Skeletal muscle tissue (tissue), 4 donors: ENCODE data around the gene KLHL29. TPM values are rescaled to one million over a fixed set of nuclear protein-coding genes. Genes with fewer than 3 reads are reported as not detected.
A peak's percentile ranks its signal among the peaks of the same experiment; 100 is the strongest.

Experiments
- H3K27ac ChIP-seq: one replicate; pipeline ENCODE4 v1.7.0; 2013; ENCODE audit warnings: mild to moderate bottlenecking, low read depth, low read length, inconsistent platforms
- H3K27me3 ChIP-seq, 3 donors: one replicate each; pipeline ENCODE4 v1.7.0; 2013; ENCODE audit warnings: low read length in 3 of 3; ENCODE audit not compliant: control insufficient read depth in 3 of 3, insufficient read depth in 3 of 3
- H3K36me3 ChIP-seq, 3 donors: one replicate each; pipeline ENCODE4 v1.7.0; 2013; ENCODE audit warnings: low read length in 3 of 3; ENCODE audit not compliant: control insufficient read depth in 3 of 3, insufficient read depth in 3 of 3
- H3K4me1 ChIP-seq, 3 donors: one replicate each; pipeline ENCODE4 v1.7.0; 2013; ENCODE audit warnings: low read length in 3 of 3, mild to moderate bottlenecking in 3 of 3; ENCODE audit not compliant: control insufficient read depth in 3 of 3, insufficient read depth in 3 of 3
- H3K4me3 ChIP-seq, 3 donors: one replicate each; pipeline ENCODE4 v1.7.0; 2013; ENCODE audit warnings: low read length in 3 of 3
- H3K9ac ChIP-seq, 3 donors: one replicate each; pipeline ENCODE4 v1.7.0; 2013; ENCODE audit warnings: low read length in 3 of 3, mild to moderate bottlenecking in 3 of 3, moderate library complexity in 2 of 3, low read depth in 1 of 3
- H3K9me3 ChIP-seq, 3 donors: one replicate each; pipeline ENCODE4 v1.7.0; 2013; ENCODE audit warnings: low read length in 3 of 3; ENCODE audit not compliant: control insufficient read depth in 3 of 3
- total RNA-seq: library from RNA; depleted of rRNA; stranded (reverse); fragments of >200 nt; gene quantifications from one replicate; pipeline ENCODE4 v1.2.3, GENCODE V29; 2014
- donor health status: Osteomylitis.

The KLHL29 gene
- total RNA-seq, 1 donor from 2014 or later: 3.7 TPM

DNA sequence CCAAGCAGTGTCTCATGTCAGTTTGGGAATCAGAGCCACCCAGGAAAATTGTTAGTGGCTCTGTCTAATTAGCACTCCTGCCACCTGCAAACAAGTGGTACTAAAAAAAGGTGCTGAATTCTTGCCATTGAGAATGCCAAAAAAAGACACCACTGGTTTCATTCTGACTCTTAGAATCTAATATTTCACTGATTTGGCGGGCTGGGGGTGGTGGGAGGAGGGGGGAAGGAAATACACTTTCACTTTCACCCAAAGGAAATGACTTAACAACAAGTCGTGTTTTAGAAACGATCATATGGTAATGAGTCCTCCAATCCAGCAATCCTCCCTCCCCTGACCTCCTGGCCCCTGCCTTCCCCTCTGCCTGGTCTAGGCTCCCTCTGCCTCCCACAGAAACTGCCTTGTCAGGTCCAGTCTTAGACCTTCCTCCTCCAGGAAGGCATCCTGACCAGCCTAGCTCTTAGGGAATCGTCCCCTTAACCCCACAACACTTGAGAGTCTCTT is 4.4 kb upstream of the KLHL29 start:
- no peak overlapping the region for H3K27ac ChIP-seq

GRCh38 chr2:23381084-23381483 is 3.9 kb upstream of the KLHL29 start:
- Histone ChIP-seq H3K36me3 (no peaks in the 10 kb centered on the region), H3K4me1 (peaks cover 5 to 12% (median 12%) of the 10 kb centered on the region in 3 donors), H3K4me3 (peak overlapping the region in 2 of 3 donors; percentile 23 to 29), H3K9ac (peak overlapping the region in 1 of 3 donors; percentile 12), H3K9me3 (no peaks in the 10 kb centered on the region), H3K27ac (no peak overlapping the region), H3K27me3 (peaks cover 0 to 6% (median 3%) of the 10 kb centered on the region in 3 donors)

More for the DNA sequence above, 4.4 kb upstream of the KLHL29 start:
- H3K4me3 ChIP-seq: peak overlapping the region in 2 of 3 donors; percentile 23 to 29
- H3K4me1 ChIP-seq: peaks cover 5 to 11% (median 10%) of the 10 kb centered on the region in 3 donors
- H3K36me3 ChIP-seq: no peaks in the 10 kb centered on the region
- no peaks in the 10 kb centered on the region for H3K9me3 ChIP-seq
- H3K9ac ChIP-seq: peak overlapping the region in 2 of 3 donors; percentile 12 to 20
- H3K27me3 ChIP-seq: peaks cover 0 to 6% (median 3%) of the 10 kb centered on the region in 3 donors

DNA sequence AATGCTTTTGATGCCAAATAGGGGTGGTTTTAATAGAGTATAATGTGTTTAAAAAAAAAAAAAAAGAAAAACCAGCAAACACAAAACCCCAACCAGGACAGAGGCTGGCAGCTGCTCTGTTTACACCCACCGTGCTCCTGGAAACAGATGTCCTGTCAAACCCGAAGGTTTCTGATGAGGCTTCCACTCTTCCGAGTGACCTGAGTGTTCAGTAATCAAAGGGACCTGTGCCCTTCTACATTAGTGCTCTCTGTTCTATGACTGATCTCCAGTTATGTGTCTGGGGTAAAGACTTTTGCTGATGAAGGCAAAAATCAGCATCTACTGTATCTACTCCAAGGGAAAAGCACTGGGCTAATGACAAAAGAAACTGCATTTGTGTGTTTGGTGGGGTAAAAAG is 3.5 kb upstream of the KLHL29 start:
- Histone ChIP-seq H3K4me1 (peaks cover 9 to 16% (median 16%) of the 10 kb centered on the region in 3 donors), H3K27ac (no peak overlapping the region), H3K9ac (no peak overlapping the region), H3K36me3 (no peaks in the 10 kb centered on the region), H3K4me3 (no peak overlapping the region), H3K27me3 (peaks cover 0 to 10% (median 7%) of the 10 kb centered on the region in 3 donors), H3K9me3 (no peaks in the 10 kb centered on the region)

DNA sequence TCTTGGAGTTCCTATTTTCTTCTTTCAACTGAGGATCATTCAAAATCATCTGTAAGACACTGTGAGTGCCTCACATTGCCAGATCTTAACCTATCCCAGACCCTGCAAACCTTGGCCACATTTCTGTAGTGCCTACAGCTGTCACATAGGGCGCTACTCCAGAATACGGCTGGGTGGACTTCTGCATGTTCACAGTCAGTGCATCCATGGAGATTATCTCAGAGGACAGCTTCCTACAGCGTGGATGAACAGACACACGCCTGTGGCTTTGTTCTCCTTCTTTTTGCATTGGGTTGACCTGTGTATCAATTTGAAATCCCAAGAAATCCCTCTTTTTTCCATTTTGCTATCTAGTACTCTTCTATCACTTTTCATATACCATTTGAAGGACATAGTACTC is 1.9 kb upstream of the KLHL29 start:
- no peak overlapping the region for H3K9ac ChIP-seq
- H3K9me3 ChIP-seq: no peaks in the 10 kb centered on the region
- no peak overlapping the region for H3K4me3 ChIP-seq
- H3K4me1 ChIP-seq: peaks cover 13 to 23% (median 23%) of the 10 kb centered on the region in 3 donors
- H3K27me3 ChIP-seq: peaks cover 5 to 16% (median 13%) of the 10 kb centered on the region in 3 donors
- no peak overlapping the region for H3K27ac ChIP-seq
- no peaks in the 10 kb centered on the region for H3K36me3 ChIP-seq

- Histone ChIP-seq H3K27ac (no peak overlapping the region), H3K36me3 (no peaks in the 10 kb centered on the region), H3K4me3 (peak overlapping the region; percentile 54 to 82 (median 66)), H3K9me3 (no peaks in the 10 kb centered on the region), H3K9ac (peak overlapping the region in 1 of 3 donors; percentile 75), H3K4me1 (peaks cover 13 to 22% (median 20%) of the 10 kb centered on the region in 3 donors), H3K27me3 (peaks cover 5 to 18% (median 16%) of the 10 kb centered on the region in 3 donors)
Measured at GRCh38 chr2:23385351-23385747, 370 bp downstream of the KLHL29 start.

GRCh38 chr2:23385748-23386338 is 864 bp downstream of the KLHL29 start:
- Histone ChIP-seq H3K4me1 (peaks cover 11 to 17% (median 16%) of the 10 kb centered on the region in 3 donors), H3K27ac (no peak overlapping the region), H3K9ac (peak overlapping the region; percentile 55 to 75 (median 64)), H3K9me3 (no peaks in the 10 kb centered on the region), H3K36me3 (no peaks in the 10 kb centered on the region), H3K27me3 (peaks cover 5 to 19% (median 17%) of the 10 kb centered on the region in 3 donors), H3K4me3 (peak overlapping the region; percentile 75 to 82 (median 79))

DNA sequence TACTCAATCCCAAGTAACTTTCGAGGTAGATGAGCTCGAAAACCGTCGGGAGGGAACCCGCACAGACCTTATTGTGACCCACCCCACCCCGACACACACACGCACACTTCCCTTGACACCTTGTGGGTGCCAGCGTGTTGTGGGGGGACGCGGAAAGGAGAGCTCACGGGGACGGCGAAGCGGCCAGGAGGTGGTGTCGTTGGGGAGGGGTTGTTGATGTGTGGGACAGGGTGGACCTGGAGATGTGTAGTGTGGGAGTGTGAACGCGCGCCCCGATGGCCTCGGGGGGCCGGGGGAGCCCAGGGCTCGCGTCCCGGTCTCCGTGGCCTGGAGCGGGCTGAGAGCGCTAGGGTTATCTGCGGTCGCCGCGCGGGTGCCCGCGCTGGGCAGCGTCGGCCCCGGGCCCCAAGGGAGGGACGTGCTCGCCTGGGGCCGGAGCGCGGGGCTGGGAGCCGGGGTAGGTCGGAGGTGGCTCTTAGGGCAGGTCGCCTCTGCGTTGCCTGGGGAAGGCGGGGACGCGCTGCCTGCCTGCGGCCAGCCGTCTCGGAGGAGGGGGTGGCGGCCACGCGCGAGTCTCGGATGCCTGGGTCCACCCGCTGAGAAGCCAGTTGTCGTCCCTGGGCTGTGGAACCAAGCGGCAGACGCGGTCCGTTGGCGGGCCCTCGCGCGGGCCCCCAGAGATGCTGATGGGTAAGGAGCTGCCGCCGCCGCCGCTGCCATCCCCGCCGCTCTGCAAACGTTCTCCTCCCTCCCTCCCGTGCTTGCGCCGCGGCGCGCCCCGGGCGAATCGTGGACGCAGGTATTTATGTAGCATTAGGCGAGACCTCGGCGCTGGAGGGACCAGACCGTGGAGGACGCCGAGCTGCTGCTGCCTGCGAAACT is 1.6 kb downstream of the KLHL29 start:
- no peak overlapping the region for H3K27ac ChIP-seq
- peaks cover 5 to 21% (median 19%) of the 10 kb centered on the region in 3 donors for H3K27me3 ChIP-seq
- H3K9ac ChIP-seq: peak overlapping the region; percentile 55 to 75 (median 64)

GRCh38 chr2:23387221-23387550 is 2.2 kb downstream of the KLHL29 start:
- H3K27me3 ChIP-seq: peaks cover 5 to 19% (median 19%) of the 10 kb centered on the region in 3 donors
- H3K4me1 ChIP-seq: peaks cover 7 to 15% (median 13%) of the 10 kb centered on the region in 3 donors
- no peaks in the 10 kb centered on the region for H3K9me3 ChIP-seq
- H3K36me3 ChIP-seq: no peaks in the 10 kb centered on the region
- peak overlapping the region in 2 of 3 donors; percentile 64 to 75 for H3K9ac ChIP-seq
- H3K27ac ChIP-seq: no peak overlapping the region
- H3K4me3 ChIP-seq: peak overlapping the region; percentile 75 to 82 (median 79)

More for the DNA sequence above, 1.6 kb downstream of the KLHL29 start:
- Histone ChIP-seq H3K4me3 (peak overlapping the region; percentile 75 to 82 (median 79)), H3K36me3 (no peaks in the 10 kb centered on the region), H3K9me3 (no peaks in the 10 kb centered on the region), H3K4me1 (peaks cover 7 to 15% (median 13%) of the 10 kb centered on the region in 3 donors)

DNA sequence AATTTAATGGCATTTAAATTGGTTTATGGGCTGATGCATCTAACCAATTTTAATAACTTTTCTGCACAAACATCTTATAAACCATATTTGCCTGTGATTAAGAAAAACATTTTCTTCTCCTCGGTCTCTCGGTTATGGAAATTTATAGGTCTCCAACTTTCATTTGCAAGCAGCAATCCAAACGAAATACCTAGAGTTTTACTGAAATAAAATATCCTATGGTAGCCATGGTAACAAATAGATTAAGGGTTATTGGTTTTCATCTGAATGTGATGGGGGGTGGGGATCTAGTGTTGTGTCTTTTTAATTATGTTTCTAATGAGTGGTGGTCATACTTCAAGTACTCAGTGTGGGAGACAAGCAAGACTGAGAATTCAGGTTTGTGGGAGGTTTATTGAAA is 2.9 kb downstream of the KLHL29 start:
- Histone ChIP-seq H3K4me1 (peaks cover 7 to 15% (median 13%) of the 10 kb centered on the region in 3 donors), H3K4me3 (no peak overlapping the region), H3K36me3 (no peaks in the 10 kb centered on the region), H3K9me3 (no peaks in the 10 kb centered on the region), H3K27me3 (peaks cover 5 to 18% (median 16%) of the 10 kb centered on the region in 3 donors), H3K27ac (no peak overlapping the region), H3K9ac (no peak overlapping the region)
